HG02678 (cell line): ENCODE measurements around the gene WFDC9.
"Not testable (repeated sequence)": the region's sequence is repeated elsewhere in the genome, so short reads cannot be mapped to it uniquely, and the experiment has no call there.

Source experiments
- ATAC-seq: cut with Tn5 transposase; IDR thresholded peaks from one replicate; pipeline ENCODE4 v1.9.1; 2021; ENCODE audit warnings: mild to moderate bottlenecking, moderate library complexity; ENCODE audit not compliant: unreplicated experiment

Gene WFDC9

DNA sequence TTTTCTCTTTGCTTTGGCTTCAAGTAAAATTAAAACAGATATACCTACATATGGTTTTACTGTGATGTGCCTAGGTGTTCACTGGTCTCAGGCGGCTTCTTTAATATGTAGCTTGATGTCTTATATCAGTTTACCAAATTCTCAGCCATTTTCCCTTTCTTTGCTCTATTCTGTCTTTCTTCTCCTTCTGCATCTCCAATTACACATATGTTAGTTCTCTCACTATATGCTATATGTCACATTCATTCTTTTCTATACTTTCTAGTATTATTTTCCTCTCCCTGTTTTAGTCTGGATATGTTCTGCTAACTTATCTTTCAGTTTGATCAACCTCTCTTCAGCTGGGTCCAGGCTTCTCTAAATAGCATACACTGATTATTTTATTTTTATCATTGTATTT lies 37.6 kb downstream of the WFDC9 start:
- ATAC-seq, result no peak

DNA sequence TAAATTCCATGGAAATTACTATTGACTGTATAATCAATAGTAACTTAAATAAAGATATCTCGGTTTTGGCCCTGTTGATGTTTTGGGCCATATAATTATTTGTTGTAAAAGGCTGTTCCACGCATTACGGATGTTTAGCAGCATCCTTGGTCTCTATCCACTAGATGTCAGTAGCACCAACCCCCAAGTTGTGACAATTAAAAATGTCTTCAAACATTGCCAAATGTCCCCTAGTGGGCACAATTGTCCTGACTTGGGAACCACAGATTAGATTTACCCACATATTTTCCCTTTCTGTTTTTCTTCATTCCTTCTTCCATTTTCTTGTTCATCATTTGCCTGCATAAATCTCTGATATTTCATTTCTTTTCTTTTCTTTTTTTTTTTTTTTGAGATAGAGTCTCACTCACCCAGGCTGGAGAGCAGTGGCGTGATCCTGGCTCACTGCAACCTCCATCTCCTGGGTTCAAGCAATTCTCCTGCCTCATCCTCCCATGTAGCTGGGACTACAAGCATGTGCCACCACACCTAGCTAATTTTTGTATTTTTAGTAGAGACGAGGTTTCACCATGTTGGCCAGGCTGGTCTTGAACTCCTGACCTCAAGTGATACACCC lies 38.4 kb downstream of the WFDC9 start:
- no peak for ATAC-seq

DNA sequence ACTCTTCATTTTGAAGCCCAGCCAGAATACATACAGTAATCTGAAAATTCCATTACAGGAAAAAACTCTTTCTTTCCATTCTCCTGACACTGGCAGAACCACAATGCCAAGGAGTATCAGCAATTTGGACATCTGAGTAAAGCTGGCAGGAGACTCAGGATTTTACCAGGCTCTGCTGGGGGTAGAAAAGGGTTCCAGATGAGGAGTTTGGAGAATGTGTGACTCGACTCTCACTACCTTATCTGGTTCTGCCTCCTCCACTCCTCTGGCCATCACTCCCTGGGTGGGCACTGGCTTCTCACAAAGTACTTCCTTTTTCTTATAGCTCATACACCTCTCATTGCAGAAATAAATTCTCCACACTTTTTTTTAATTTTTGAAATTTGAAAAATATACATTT lies 41.4 kb downstream of the WFDC9 start:
- ATAC-seq, result no peak

DNA sequence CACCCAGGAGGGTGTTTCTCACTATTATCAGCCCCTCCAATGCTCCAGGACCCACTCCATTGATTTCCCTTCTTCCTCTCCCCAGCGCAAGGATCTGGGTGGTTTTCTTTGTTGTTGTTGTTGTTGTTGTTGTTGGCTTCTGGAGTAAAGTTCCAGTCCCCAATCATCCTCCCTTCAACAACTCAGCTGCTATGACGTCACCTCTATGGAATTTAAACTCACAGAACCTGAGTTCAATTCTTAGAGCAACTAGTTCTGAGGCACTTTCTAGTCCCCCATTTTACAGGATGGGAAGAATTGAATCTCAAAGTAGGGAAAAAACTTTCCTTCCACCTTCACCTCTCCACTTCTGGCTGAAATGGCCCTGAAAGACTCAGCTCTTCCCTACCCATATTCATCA lies 42.3 kb downstream of the WFDC9 start:
- no peak for ATAC-seq

DNA sequence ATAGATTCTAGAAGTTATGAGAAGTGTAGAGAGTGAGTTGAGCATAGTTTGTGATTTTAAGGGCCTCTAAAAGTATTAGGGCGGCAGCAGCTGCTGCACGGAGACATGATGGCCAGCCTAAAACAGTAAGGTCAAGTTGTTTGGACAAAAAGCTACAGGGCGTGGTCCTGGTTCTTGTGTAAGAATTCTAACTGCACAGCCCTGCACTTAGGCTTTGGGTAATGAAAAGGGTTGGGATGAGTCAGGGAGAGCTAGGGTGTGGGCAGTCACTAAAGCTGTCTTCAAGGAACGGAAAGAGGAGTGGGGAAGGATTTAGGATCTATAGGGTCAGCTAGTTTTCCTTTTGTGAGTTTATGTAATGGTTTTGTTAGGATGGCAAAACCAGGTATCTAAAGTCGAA lies 45.1 kb downstream of the WFDC9 start:
- ATAC-seq, result not testable (repeated sequence)

DNA sequence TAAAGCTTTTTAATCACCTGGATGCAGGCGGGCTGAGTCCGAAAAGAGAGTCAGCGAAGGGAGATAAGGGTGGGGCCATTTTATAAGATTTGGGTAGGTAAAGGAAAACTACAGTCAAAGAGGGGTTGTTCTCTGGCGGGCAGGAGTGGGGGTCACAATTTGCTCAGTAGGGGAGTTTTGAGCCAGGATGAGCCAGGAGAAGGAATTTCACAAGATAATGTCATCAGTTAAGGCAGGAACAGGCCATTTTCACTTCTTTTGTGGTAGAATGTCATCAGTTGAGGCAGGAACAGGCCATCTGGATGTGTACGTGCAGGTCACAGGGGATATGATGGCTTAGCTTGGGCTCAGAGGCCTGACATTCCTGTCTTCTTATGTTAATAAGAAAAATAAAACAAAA lies 46.8 kb downstream of the WFDC9 start:
- not testable (repeated sequence) for ATAC-seq

DNA sequence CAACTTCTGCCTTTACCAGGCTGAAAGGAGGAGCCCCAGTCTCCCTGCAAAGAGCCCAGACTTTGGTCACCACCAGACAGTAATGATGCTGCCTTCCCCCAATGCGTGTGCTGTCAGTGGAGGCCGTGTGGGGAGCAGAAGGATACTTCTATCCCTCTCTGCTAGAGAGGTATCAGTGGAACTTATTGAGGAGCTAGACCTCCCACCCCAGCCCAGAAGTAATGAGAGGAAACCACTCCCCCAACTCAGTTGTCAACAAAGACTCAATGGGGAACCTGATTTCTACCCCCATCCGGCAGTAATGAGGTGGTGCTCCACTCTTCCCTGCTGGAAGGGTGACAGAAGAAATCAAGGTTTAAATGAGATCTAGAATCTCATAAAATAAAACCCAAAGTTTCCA lies 47.6 kb downstream of the WFDC9 start:
- ATAC-seq, result no peak

DNA sequence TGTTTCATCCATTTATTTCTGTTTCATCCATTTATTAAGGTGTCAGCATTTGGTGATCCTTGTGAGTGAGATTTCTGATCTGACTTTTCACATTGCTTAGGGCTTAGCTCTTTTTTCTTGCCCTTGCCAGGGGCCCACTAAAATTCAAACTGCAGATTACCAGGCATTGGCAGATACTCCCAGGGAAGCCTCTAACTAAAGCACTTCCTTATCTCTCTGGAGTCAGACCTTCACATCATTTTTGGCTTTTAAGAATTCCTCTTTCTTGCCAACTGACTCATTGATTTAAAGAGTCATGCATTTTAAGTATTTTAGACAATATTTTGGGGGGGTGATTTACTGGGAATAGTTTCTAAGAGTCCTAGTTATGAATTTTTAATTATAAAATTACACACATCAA lies 49.4 kb downstream of the WFDC9 start:
- ATAC-seq, result no peak

DNA sequence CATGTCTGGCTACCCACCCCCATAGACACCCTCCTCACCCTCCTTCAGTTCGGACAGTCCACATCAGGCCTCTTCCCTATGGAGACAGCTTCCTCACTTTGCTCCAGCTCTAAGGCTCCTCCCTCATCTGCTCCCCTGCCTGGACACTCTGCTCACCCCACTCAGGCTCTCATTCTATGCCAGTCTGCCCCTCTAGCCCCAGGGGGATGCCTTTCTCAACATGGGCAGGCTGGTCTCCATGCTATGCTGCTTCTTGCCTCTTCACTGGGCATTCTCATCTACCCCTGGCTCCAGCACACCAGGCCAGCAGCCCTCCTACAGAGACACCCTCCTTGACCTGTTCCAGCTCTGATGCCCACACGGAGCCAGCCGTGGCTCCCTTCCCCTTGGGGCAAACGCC lies 51.9 kb downstream of the WFDC9 start, which contains the start of gene WFDC8:
TSS of gene WFDC8 (minus strand) at position 101 of the 400 bp plus-strand sequence. CDS start at position 64, 37 bp downstream.
- no peak for ATAC-seq

DNA sequence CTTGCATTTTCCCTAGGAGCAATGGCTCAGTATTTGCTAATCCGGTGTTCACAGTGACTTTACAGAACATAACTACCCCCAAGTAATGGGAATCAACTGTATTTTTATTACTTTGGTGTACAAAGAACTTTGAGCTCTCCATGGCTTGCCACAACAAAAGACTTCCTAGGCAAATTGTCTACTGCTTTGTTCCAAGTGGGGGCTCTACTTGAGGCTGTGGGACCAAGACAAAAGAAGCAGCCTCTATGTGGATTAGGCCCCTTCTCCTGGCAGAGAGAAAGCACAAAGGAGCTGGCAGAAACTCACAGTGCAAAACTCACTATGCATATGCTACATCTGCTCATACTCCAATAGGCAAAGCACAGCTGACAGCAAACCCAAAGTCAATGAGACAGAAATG lies 52.9 kb downstream of the WFDC9 start:
- no peak for ATAC-seq

DNA sequence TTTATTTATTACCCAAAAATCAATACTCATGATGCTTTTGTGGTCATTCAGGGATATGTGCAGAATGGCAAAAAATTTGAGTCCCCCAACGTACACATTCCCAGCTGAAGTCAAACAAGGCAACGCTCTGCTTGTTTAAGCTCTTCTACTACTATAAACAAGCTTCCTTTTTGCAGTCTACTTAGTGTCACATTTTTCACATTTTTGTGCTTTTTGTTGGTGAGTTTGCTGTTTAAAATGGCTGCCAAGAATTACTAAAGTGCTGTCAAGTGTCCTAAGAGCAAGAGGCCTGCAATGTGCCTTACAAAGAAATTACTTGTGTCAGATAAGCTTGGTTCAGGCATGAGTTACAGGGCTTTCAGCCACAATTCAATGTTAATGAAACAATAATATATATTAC lies 54.1 kb downstream of the WFDC9 start:
- no peak for ATAC-seq

DNA sequence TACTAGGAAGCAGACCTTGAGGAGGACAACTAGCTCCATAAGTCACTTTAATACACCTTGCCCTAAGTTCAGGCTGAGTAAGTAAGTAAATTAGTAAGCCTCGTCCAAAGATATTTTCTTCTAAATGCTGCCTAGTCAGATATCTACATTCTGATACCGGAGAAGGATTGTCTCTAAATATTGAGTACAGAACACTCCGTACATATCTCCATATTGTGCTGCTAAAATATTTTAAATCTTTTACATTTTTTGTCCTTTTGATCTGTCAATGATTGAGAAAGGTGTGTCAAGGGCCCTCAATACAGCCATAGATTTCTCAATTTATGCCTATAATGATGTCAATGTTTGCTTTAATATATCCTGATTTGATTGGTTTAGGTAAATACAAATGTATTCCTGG lies 55.2 kb downstream of the WFDC9 start:
- no peak for ATAC-seq

DNA sequence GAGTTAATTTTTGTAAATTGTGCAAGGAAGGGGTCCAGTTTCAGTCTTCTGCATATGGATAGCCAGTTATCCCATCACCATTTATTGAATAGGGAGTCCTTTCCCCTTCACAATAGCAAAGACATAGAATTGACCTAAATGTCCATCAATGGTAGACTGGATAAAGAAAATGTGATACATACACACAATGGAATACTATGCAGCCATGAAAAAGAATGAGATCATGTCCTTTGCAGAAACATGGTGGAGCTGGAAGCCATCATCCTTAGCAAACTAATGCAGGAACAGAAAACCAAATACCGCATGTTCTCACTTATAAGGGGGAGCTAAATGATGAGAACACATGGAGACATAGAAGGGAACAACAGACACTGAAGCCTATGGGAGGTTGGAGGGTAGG lies 61.4 kb downstream of the WFDC9 start:
- ATAC-seq, result not testable (repeated sequence)

DNA sequence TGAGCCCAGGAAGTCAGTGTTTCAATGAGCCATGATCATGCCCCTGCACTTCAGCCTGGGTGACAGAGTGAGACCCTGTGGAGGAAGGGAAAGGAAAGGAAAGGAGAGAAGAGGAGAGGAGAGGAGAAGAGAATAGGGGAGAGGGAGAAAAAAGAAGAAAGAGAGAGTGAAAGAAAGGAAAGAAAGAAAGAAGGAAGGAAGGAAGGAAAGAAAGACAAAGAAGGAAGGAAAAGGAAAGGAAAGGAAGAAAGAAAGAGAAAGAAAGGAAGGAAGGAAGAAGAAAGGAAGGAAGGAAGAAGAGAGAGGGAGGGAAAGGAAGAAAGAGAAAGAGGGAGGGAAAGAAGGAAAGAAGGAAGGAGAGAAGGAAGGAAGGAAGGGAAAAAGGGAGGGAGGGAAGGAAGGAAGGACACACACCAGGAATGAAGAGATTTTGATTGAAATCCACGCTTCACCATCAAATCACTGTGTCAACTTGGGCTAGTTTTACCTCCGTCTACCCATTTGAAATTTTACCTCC lies 66.3 kb downstream of the WFDC9 start:
- ATAC-seq, result no peak
